Activated CD8-positive, alpha-beta memory T cell treated with anti-CD3 and anti-CD28 coated beads, Interleukin-2, amount 50 U/mL, for 1 hour (primary cell): Measurements from ENCODE around the gene WDFY1.
"Not testable (repeated sequence)": the region's sequence is repeated elsewhere in the genome, so short reads cannot be mapped to it uniquely, and the experiment has no call there.

Experiments
- DNase-seq: peaks from one replicate; pipeline ENCODE4 v3.0.0-alpha.2; 2020; ENCODE audit errors: extremely low read depth

The WDFY1 gene

DNA sequence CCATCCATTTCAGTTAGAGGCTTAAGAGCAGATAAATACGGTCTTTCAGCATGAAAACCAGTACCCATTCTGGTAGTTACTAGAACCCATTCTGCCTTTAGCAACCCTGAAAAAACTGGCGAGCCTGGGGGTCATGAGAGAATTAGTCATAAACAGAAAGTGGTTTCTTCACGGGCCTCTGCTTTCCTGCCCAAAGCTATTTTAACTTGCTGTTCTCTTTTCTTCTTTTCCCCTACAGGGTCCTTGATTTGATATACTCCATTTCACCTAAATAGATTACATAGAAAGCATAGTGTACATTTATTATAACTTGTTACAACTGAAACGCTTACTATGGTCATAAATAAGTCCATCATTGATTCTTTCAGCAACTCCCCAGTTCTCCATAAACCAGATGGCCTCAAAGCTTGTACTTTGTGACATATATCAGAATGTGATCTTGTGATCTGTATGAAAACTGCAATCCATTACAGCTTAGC is 48.3 kb downstream of the WDFY1 start:
- DNase-seq = no peak

DNA sequence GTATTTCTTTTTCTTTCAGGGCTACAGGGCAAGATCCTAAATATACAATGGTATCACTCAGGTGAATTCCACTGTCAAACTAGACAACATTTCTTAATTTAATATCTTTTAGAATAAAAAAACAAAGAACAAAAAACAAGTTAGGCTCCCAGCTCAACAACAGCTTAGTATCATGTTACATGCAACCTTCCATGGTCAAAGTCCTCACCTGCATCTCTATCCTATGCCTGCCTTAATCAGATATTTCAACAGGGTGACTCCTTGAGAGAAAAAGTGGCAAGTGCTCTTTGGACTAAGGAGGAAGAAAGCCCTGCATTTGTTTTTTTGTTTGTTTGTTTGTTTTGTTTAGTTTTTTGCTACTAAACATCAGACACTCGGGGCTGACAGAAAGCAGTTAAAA is 50.2 kb downstream of the WDFY1 start:
- DNase-seq = no peak

DNA sequence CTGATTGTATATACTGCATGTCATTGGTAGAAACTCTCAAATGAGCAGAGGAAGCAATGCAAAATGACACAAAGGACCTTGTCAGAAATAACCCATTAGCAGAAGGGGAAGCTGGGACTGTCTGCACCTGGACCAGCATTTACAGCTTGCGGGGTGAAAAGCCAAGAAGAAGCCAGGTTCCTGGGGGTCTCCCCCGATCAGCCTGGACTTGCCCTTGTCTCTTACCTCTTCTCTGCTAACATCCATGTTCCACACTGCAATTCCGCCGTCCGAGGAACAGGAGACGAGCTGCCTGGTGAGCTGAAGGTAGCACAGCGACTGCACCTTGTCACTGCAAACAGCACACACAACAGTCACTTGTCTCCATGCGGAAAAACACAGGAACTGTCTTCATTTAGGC is 51.1 kb downstream of the WDFY1 start:
- no peak for DNase-seq

DNA sequence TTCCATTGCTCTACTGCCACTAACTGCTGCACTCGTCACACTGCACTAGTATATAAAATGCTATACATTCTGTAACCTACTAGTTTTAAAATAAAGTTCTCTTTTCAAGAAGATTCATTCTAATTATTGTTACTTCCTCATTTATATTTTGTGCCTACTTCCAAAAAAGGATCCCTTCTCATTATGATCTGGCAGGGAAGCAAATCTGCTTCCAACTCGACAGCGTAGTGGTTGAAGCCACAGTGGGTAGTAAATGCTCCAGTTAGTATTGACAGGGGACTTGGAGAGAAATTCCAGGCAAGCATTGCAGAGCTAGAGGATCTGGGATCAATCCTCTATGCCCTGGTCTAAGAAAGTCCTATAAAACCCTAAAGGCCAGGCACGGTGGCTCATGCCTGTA is 54.4 kb downstream of the WDFY1 start:
- DNase-seq = no peak

DNA sequence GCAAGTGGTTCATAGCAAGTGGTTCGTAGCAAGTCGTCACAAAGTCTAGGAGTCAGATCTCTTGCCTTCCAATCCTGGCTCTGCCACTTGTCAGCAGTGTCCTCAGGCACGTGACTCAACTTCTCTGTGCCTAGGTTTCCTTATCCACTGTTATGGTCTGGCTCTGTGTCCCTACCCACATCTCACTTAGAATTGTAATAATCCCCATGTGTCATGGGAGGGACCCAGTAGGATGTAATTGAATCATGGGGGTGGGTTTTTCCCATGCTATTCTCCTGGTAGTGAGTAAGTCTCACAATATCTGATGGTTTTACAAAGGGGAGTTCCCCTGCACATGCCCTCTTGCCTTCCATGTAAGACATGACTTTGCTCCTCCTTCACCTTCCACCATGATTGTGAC is 55.9 kb downstream of the WDFY1 start:
- DNase-seq = no peak

DNA sequence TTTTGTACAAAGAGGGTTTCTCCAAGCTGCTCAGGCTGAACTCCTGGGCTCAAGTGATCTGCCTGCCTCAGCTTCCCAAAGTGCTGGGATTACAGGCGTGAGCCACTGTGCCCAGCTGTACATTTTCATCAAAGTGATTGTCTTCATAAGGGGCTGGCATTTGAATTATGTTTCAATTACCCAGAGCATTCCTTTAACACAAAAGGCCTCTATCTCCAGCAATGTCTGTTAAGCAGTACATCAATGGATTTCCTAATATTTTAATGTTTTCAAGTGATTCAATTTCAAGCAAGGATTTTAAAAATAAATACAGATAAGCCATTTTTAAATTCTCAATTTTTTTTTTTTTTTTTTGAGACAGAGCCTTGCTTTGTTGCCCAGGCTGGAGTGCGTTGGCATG is 56.9 kb downstream of the WDFY1 start:
- no peak for DNase-seq

DNA sequence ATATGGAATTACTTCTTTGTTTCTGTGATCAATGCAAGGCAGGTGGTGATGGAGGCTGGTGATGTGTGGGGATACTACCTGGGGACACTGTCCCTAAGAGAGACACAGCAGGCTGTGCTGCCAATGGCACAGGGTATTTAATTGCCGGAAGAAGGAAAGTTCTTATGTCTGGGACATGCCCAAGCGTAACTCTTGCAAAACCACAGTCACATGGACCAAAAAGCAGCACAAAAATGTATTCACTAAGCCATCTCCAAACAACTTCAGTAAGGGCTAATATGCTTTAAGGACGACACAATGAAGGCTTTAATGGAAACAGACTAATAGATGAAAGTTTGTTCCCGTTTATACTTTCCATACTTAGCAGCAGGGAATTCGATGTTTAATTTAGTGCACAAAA is 58.0 kb downstream of the WDFY1 start:
- no peak for DNase-seq

DNA sequence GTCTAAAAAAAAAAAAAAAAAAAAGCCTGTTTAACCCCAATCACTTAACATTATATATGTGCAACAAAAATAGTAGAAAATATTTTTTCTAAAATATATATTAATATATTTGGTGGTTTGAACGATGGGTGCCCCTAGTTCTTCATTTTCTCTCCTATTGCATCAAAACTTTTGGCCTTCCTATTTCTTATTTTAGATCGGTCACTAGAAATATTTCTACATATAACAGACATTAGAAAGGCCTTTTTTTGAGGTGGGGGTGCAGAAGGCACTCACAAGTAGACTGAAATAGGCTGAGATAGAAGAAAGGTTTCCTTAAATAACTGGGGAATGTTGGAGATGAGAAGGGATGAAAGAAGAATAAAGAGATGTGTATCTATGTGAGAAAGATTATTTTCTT is 58.4 kb downstream of the WDFY1 start:
- DNase-seq = no peak

DNA sequence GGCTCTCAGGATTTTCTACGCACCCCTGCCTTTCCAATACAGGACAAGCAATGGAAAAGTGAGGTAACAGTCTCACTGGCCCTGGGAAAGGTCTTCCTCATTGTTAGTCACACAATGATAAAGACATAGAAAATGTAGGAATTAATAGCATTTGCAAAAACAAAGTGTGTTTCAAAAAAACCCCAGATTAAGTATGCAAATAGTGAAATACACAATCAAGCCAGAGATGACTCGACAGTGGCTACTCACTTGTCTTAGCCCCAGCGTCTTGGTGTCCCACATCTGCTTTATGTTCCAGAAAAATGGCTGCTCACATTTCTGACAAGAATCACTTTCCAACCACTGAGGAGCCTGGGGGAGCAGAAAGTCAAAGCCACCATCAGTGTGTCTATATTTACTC is 60.7 kb downstream of the WDFY1 start:
- DNase-seq = no peak

DNA sequence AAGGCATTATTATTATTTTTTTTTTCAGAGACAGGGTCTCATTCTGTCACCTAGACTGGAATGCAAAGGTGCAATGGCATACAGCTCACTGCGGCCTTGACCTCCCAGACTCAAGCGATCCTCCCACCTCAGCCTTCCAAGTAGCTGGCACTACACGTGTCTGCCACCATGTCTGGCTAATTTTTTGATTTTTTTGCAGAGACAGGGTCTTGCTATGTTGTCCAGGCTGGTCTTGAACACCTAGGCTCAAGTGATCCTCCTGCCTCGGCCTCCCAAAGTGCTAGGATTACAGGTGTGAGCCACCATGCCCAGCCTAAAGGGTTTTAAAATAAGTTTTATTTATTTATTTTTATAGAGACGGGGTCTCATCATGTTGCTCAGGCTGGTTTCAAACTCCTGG is 62.4 kb downstream of the WDFY1 start:
- DNase-seq = no peak

DNA sequence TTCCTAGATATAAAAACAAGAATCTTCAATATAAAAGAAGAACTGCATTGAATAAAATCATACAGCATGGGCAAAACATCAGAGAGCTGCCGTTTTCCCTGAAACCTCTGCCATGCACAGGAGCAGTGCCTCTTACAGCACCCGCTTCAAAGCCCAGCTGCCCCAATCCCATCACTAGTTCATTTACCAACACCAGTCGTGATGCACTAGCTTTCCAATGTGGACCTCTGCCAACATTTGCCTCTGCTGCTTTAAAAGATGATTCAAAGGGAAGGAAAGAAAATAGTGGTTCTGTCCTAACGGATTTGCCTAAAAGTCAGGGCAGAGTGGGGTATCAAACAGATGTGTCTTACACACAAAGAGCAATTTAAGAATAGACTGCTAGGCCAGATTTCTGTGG is 64.3 kb downstream of the WDFY1 start:
- no peak for DNase-seq

DNA sequence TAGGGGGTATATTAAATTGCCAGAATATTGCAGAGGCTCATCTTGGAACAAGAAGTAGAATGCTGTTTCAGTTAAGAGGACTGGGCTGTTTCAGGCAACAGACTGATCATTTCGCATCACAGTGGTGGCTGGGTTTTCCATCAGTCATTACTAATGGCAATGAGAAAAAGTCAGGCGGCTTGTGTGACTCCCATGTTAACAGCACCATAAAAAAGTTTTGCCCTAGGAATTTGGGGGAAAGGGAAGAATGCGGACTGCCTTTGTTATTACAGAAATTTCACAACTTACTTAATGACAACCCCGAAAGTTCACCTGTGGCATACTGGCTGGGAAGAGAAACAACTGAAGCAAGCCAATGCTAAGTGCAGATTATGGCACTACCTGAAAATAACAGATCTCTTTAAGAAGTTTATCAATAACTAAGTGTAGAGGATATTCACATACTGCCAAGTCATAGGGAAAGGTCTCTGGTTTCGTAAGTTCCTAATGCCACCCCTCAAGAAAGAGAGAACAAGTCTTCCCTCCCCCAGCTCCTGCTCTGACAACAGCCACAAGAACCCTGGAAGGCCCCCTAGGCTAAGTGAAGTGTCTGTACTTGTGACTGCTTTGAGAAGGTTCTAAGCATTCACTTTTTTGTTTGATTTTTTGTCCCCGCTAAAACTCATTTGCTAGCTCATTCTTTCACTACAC is 67.3 kb downstream of the WDFY1 start:
- no peak for DNase-seq

DNA sequence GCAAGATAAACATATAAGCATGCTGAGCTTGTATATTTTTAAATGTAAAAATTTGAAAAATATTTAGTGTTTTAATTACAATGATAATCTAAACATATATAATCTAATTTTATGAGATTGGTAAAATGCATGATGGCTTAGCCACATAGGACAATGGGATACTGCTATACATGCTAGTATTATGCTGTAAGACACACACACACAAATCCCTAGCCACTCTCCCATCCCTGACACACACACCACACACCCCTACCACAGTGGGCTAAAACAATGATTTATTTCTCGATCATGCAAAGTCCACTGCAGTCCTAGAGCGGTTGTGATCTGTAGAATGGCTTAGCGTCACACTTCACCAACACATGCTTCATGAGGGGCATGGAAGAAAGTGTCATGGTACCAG is 71.5 kb downstream of the WDFY1 start:
- DNase-seq = no peak

DNA sequence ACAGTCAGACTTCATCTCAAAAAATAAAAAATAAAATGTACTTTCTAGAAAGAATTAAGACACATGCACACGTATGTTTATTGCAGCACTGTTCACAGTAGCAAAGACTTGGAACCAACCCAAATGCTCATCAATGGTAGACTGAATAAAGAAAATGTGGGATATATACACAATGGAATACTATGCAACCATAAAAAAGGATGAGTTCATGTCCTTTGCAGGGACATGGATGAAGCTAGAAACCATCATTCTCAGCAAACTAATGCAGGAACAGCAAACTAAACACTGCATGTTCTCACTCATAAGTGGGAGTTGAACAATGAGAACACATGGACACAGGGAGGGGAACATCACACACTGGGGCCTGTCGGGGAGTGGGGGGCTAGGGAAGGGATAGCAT is 72.4 kb downstream of the WDFY1 start:
- not testable (repeated sequence) for DNase-seq

DNA sequence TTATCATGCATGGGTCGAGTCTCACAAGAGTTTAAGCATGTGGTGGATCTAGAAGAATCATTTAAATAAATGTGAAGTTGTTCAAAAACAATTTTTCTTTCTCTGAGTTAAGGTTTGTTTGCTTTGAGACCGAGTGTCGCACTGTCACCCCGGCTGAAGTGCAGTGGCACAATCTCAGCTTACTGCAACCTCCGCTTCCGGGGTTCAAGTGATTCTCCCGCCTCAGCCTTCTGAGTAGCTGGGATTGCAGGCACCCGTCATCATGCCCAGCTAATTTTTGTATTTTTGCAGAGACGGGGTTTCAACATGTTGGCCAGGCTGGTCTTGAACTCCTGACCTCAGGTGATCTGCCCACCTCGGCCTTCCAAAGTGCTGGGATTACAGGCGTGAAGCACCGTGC is 73.5 kb downstream of the WDFY1 start:
- not testable (repeated sequence) for DNase-seq

DNA sequence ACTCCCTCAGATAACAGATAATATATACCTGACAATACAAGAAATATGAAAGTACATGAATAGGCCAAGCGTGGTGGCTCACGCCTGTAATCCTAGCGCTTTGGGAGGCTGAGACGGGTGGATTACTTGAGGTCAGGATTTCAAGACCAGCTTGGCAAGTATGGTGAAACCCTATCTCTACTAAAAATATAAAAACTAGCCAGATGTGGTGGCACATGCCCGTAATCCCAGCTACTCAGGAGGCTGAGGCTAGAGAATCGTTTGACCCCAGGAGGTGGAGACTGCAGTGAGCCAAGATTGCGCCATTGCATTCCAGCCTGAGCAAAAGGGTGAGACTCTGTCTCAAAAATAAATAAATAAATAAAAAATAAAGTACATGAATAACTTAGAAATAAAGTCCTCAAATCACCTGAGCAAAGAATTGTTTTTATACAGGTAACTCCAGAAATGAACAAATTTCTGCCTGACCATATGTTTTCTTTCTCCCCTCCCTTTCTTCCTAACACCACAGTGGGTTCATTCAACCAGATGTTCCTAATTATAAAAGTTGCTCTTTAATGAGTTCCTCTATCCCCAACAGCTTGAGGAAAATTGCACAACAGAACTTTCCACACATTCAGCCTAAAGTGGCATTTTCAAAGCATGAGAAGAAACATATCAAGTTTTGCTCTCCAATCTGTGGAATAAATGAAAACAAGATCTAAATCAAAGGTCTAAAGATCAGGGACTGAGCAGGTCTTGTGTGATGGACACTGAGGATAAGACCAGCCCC is 74.1 kb downstream of the WDFY1 start:
- DNase-seq = no peak

DNA sequence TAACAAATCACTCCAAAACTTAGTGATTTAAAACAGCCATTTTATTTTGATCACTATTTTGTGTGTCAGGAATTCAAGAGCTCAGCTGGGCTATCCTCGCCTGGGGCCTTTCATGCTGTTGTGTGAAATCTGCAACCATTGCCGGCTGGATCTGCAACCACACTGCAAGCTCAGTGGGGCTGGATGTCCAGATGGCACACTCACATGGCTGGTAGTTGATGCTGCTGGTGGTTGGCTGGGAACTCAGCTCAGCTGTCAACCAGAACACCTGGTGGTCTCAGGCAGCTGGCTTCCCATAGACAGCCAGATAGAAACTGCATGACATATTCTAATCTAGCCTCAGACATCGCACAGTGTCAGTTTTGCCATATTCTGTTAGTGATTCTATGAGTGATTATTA is 77.1 kb downstream of the WDFY1 start:
- no peak for DNase-seq

DNA sequence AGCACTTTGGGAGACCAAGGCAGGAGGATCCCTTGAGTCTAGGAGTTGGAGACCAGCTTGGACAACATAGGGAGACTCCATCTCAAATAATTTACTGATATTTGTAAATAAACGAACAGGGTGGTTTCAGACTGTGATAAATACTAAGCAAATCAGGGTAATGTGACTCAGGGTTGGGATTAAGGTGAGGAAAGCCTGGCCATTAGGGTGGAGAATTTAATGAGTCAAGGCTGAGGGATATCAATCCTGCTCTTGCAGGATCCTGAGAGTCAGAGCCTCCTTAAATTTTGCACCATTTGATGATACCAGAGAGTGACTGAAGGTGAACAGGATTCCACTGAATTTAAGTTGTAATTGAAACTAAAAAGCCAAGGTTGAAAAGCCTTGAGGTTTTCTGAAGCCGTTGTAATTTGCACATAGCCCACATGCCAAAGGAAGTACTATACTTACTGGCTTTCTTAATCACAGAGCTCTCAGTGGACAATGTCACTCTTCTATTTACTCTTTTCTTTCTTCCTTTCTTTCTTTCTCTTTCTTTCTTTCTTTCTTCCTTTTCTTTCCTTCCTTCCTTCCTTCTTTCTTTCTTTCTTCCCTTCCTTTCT is 79.1 kb downstream of the WDFY1 start:
- no peak for DNase-seq

DNA sequence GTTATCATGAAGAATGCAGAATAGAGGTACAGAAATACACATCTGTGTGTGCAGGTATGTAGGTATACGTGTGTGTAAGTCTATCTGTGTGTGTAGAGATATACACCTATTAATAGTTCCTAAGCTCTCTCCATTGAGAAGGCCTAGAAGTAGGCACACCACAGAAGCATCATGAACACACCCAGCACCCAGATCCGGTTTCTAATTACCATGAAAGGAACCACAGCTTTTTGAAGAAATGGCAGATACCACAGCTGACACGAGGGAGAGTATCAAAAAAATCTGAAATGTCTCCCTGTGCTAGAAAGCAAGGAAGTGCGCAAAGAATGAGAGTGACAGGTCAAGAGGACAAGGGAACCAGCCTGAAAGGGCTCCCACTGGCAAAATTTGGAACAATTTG is 80.0 kb downstream of the WDFY1 start:
- no peak for DNase-seq

DNA sequence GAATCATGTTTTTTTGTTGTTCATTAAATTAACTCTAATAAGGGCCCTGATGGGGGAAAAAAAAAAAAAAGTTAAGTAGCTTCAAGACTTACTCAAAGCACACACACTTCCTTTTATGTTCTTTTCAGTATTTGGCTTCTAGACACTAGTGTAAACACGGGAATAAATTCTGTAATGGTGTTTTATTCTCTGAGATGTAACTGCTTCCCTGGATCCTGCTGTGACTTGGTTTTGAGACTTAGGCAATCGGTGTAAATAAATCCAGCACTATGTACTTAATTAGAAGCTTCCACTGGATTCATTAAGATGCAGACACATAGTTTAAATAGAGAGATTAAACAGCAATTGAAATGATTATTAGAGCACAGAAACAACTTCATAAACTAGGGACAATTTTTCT is 81.6 kb downstream of the WDFY1 start:
- no peak for DNase-seq

DNA sequence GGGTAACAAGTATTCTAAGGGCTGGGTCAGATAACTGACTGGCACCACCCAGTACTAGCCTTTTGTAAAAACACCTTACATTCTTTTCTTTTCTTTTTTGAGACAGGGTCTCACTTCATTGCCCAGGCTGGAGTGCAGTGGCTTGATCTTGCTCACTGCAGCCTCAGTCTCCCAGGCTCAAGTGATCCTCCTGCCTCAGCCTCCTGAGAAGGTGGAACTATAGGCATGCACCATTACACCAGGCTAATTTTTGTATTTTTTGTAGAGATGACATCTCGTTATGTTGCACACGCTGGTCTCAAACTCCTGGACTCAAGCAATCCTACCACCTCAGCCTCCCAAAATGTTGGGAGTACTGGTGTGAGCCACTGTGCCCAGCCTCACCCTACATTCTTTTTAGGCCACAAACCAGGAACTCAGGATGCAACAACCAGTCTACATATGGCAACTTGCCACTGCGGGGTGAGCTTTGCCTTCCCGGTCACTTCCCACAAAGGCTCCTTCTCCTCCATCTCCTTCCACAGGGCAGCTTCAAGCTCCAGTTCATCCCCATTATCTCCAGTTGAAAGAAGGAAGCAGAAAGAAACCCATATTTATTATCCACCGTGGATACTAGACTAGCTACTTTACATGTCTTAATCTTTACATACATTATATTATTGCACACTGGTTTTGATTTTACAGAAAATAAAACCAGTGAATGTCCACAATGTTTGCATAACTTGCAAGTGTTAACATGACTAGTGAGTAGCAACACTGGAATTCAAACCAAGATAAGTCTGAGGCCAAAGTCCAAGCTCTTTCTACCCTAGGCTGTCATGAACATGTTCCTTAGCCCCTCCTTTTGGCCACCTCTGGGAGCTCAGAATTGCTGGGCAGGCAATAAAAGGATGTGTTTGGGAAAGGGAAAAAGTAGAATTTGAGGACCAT is 84.1 kb downstream of the WDFY1 start:
- DNase-seq = no peak

DNA sequence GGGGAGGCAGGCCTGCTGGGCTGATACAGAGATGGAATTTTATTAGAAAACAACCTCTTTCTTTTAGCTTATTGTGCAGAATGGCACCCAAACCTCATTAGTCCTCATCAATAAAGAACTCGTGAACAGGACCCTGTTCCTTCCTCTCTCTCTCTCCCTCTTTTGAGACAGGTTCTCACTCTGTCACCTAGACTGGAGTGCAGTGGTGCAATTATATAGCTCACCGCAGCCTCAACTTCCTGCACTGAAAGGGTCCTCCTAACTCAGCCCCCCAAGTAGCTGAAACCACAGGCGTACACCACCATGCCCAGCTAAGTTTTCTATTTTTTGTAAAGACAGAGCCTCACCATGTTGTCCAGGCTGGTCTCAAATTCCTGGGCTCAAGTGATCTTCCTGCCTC is 86.1 kb downstream of the WDFY1 start:
- DNase-seq = no peak
